Subcutaneous adipose tissue (tissue), 4 donors: ENCODE results near the gene RAN. TPM values are rescaled to one million over a fixed set of nuclear protein-coding genes. Genes with fewer than 3 reads are reported as not detected.

Experiments used
- CTCF ChIP-seq: fragments of 450-650 bp; IDR thresholded peaks from one replicate; pipeline ENCODE4 v1.5.1; 2016; ENCODE audit warnings: low read depth, mild to moderate bottlenecking, control low read depth, antibody characterized with exemption, moderate library complexity
- total RNA-seq, 4 donors: library from RNA; depleted of rRNA; stranded (reverse); fragments of >200 nt; gene quantifications; one replicate each; pipeline ENCODE4 v1.1.0, GENCODE V29; 2016

The RAN gene
- total RNA-seq, 4 donors from 2014 or later, result 82.3 to 237 (median 128) TPM

- TF ChIP-seq CTCF, result no peak
Measured at GRCh38 chr12:130856088-130856487, 15.8 kb upstream of the RAN start.

- TF ChIP-seq CTCF, result no peak
Measured at GRCh38 chr12:130858084-130858483, 13.8 kb upstream of the RAN start.

- no peak for TF ChIP-seq CTCF
Measured at GRCh38 chr12:130859161-130859560, 12.7 kb upstream of the RAN start.

GRCh38 chr12:130860311-130860710 lies 11.6 kb upstream of the RAN start:
- TF ChIP-seq CTCF, result no peak

GRCh38 chr12:130862161-130862560 lies 9.7 kb upstream of the RAN start:
- no peak for TF ChIP-seq CTCF

GRCh38 chr12:130863298-130863697 lies 8.6 kb upstream of the RAN start:
- TF ChIP-seq CTCF, result no peak

- TF ChIP-seq CTCF, result no peak
Measured at GRCh38 chr12:130868412-130868811, 3.5 kb upstream of the RAN start.
